NCI-H1694 (cell line): Measurements from ENCODE around the gene FLAD1.
A peak's percentile ranks its signal among the peaks of the same experiment; 100 is the strongest.

Experiments
- DNase-seq: peaks from one replicate; lab custom pipeline; 2025; lab: John Stamatoyannopoulos, UW

The FLAD1 gene

DNA sequence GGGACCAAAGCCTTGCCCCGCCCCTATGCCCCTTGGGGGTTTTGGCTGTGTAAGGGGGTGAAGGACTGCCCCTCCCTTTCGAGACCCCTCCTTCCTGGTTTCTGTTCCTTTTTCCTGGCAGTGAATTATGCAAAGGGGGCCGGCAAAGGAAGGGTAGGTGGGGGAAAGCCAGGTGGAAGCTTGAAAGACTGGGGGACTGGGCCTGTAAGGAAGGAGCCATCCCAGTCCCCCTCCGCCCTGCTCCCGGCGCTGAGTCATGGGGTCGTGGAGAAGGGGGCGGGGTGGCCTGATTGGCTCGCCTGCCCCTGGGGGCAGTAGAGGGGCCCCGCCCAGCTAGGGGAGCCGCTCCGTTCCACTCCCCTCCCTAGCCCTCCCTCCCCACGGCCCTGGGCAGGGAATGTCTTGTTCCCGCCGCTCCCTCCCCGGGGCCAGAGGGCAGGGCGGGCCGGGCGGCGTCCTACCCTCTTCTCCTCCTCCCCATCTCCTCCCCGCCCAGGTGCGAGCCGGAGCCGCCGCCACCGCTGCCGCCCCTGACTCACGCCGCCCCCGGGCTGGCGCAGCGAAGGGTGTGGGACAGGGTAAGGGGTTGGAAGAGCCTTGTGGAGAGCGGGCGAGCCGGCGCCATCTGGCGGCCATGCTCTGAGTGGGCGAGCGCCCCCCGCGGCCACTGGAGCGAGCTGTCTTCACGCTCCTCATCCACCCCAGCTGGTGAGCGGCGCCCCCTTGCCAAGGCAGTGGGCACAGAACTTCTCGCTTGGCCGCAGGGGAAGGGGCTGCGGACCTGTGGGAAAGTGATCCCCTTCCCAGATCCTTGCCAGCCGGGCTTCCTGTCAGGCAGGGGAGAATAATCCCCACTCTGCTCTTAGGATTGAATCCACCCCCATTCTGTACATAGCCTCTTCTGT, 34.1 kb downstream of the FLAD1 start:
- DNase-seq, result peak; percentile 95

- DNase-seq, result no peak
Measured at GRCh38 chr1:155017946-155018316, 34.8 kb downstream of the FLAD1 start.

GRCh38 chr1:155018617-155019348, 35.6 kb downstream of the FLAD1 start:
- DNase-seq, result no peak

DNA sequence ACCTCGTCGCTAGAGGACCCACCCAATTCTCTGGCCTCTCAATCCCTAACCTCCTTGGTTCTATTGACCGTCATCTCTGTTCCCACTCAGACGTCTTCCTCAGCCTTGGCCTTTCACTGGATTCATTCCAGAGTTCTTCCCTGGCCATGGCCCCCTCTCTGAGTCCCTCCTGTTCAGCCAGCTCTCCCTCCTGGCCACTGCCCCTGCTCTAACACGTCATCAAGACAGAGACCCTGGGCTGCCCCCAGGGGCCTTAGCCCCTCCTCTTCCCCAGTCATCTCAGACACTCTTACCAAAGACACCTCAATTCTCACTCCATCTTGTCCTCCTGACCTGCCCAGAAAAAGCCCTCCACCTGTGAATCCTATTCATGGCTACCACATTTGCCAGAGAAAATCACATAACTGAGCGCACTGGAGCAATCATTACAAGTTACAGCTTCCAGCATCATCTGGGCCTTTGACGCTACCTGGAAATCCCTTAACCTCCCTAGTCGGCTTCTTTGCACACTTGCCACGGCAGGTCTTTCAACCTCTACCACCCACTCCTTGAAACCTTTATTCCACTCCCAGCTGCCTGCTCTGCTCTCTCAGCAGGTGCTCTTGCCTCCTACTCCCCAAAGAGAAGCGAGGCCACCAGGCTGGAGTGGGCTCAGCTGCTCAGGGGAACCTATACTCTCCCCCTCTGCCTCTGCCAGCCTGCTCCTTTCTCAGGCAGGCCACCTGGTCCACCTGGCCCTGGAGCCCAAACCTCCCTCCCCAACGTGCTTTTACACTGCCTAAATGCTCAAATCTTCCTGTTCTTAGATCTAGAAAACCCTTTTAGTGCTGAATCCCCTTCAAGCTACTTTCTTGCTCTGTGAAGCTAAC, 36.5 kb downstream of the FLAD1 start:
- DNase-seq, result no peak

DNA sequence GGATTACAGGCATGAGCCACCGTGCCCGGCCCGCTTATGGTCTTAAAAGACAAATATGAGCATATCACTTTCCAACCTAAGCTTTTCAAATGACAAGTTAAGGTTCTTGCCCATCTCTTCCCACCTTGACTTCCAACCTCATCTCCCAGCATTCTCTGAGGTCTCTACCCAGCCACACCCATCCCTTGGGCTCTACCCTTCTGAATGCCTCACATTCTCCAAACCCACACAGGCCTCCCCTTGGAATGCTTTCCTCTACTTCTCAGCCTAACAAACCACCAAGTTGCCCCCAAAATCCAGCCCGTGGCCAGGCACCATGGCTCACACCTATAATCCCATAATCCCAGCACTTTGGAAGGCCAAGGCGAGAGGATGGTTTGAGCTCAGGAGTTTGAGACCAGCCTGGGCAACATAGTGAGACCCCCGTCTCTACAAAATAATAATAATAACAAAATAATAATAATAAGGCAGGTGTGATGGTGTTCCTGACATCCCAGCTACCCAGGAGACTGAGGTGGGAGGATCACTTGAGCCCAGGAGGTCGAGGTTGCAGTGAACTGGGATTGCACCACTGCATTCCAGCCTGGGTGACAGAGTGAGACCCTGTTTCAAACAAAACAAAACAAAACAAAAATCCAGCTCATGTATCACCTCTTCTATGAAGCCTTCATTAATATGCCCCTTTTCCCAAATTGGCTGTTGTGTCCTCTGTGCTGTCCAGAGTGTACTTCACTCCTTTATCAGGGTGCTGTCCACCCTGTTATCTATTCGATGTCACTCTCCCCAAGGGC, 39.2 kb downstream of the FLAD1 start:
- DNase-seq, result no peak

DNA sequence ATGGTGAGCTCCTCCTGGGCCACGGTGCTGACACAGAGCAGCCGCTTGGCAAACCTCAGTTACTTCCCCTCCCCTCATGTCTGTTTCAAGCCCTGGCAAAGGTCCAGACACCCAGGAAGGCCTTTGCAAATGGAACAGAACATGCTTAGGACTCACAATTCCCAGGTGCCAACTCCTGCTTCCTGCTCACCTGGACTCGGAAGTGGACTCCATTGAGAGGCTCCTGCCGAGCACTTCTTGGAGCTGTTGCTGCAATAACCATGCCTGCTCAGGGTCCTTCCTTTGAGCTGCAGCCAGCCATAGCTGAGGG, 39.7 kb downstream of the FLAD1 start:
- DNase-seq, result no peak

GRCh38 chr1:155023627-155024026, 40.5 kb downstream of the FLAD1 start:
- DNase-seq, result no peak

- DNase-seq, result no peak
Measured at GRCh38 chr1:155024315-155024714, 41.2 kb downstream of the FLAD1 start.

- no peak for DNase-seq
Measured at GRCh38 chr1:155026154-155026553, 43.0 kb downstream of the FLAD1 start.

DNA sequence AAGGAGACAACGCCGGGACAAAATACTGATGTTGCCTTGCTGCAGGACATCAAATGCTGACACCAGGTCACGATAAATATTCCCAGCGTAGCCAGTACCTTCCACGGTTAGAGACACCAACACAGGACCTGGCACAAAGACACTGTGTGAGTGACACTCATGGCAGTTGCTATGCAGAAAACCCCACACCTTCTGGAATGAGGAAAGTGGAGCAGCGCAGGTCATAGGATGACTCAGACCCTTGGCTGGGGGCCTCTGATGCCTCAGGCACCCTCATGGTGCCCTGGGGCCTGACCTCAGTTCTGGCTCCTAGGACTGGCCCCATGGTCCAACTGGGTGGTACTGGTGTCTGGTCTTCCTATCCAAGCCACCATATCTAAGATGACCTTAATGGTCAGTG, 43.4 kb downstream of the FLAD1 start:
- no peak for DNase-seq

GRCh38 chr1:155029513-155030242, 46.5 kb downstream of the FLAD1 start:
- DNase-seq, result no peak

GRCh38 chr1:155030243-155030795, 47.2 kb downstream of the FLAD1 start:
- DNase-seq, result no peak

- no peak for DNase-seq
Measured at GRCh38 chr1:155030899-155031298, 47.8 kb downstream of the FLAD1 start.

- DNase-seq, result no peak
Measured at GRCh38 chr1:155032886-155033285, 49.7 kb downstream of the FLAD1 start.

- DNase-seq, result no peak
Measured at GRCh38 chr1:155033524-155033923, 50.4 kb downstream of the FLAD1 start, which contains the start of the genes DCST1 and DCST2. DCST1 (plus strand) TSS chr1:155033824; CDS start chr1:155034037, 213 bp downstream. DCST2 (minus strand) TSS chr1:155033781; CDS start chr1:155033701, 80 bp downstream.

DNA sequence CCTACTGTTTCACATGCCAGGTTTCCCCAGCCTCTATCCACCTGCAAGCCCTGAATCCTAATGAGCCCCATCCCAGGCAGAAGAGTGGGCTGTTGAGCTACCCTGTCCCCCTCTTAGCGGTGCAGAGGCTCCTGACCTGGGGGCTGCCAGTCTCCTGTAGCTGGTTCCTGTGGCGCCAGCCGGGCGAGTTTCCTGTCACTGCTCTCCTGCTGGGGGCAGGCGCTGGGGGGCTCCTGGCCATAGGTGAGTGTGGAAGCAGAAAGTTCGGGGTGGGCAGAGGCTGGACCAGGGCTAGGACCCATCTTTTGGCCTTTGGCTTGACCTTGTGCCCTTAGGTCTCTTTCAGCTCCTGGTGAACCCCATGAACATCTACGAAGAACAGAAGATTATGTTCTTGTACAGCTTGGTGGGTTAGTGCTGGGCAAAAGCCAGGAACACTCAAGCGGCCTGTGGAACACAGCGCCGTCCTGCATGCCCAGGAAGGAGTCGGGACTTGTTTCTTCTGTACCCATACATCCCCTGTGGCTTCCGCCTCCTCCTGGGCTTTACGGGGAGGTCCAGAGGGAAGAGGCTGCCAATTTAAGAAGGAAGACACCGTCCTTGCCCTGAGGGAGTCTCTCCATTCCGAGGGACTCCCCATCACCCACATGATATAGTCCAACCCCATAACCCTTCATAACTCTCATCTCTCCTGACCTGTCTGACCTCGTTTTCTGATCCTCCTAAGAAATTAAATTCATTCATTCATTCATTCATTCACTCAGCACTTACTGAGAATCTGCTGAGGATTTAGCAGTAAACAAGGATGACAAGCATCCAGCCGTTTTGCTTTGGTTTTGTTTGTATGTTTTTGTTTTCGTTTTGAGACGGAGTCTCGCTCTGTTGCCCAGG, 51.4 kb downstream of the FLAD1 start:
- DNase-seq, result no peak

GRCh38 chr1:155035936-155036335, 52.8 kb downstream of the FLAD1 start:
- DNase-seq, result no peak

GRCh38 chr1:155037043-155037442, 53.9 kb downstream of the FLAD1 start:
- DNase-seq, result no peak

DNA sequence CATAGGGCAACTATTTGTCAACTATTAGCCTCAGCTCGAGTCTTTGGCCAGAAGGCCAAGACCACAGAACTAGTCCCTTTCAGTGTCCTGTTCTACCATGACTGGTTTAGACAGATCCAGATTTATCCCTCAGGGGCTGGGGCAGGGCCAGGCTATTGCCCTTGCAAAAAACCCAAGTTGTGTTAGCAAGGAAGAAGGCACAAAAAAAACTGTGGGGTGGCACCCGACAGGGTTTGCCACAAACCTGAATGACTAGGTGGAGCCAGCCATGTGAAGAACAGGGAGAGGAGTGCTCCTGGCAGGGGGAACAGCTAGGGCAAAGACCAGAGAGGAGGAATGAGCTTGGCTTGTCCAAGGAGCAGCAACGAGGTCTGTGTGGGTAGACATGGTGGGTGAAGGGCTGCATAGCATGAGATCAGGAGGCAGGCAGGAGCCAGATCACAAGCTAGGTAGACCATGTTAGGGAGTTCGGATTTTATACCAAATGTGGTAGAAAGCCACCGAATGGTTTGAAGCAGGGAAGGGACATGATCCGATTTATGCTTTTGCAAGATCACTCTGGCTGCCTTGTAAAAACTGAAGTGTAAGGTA, 54.8 kb downstream of the FLAD1 start:
- DNase-seq, result no peak
